GM06990 (cell line): ENCODE results near the gene RALY.

Experiments
- DNase-seq: peaks from one replicate; pipeline ENCODE4 v3.0.0-alpha.2; 2011; ENCODE audit not compliant: insufficient read length; ENCODE audit errors: extremely low read depth
- H3K27me3 ChIP-seq: replicated peaks from 2 replicates; pipeline ENCODE4 v1.6.0; 2011; ENCODE audit warnings: low read length; ENCODE audit not compliant: control insufficient read depth, insufficient read depth
- H3K36me3 ChIP-seq: 2 replicates; pipeline ENCODE4 v1.5.1; 2011; ENCODE audit warnings: low read length; ENCODE audit not compliant: control insufficient read depth, insufficient read depth
- H3K4me3 ChIP-seq: replicated peaks from 2 replicates; pipeline ENCODE4 v1.5.1; 2011; ENCODE audit warnings: low read depth, mild to moderate bottlenecking, control low read depth, low read length
- TF ChIP-seq, protein P1 (sequence below): IDR thresholded peaks from 2 replicates; pipeline ENCODE4 v1.5.1; 2011; ENCODE audit warnings: low read length, control low read depth, mild to moderate bottlenecking, inconsistent platforms; ENCODE audit not compliant: insufficient read depth, poor library complexity, severe bottlenecking

The RALY gene

DNA sequence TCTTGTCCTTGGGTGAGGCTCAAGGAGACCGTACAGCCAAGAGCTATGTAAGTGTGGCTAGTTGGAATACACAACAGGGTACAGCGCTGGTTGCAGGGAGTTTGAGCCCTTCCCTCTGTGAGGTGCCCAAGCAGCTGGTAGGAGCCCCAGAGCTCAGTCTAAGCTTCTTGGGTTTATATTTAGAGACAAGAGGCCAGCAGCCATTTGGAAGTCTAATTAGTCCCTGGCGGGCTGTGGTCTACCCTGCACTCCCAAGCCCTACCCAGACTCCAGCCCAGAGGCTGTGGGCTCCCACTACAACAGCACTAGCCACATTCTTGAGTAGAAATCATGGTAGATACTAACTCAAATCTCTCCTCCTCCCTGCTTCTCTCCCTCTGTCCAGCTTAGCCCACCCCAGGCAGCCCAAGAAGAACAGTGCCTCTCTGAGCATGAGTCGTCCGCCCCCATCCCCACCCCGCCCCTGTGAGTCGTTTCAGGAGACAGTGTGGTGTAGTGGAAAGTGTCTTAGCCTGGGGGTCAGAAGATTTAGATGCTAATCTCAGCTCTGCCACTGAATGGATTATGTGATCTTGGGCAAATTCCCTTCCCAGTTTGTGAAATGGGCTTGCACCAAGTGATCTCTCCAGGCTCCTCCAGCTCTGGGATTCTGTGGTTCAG is 80.5 kb downstream of the RALY start:
- DNase-seq: no peak
- TF ChIP-seq, protein P1, sequence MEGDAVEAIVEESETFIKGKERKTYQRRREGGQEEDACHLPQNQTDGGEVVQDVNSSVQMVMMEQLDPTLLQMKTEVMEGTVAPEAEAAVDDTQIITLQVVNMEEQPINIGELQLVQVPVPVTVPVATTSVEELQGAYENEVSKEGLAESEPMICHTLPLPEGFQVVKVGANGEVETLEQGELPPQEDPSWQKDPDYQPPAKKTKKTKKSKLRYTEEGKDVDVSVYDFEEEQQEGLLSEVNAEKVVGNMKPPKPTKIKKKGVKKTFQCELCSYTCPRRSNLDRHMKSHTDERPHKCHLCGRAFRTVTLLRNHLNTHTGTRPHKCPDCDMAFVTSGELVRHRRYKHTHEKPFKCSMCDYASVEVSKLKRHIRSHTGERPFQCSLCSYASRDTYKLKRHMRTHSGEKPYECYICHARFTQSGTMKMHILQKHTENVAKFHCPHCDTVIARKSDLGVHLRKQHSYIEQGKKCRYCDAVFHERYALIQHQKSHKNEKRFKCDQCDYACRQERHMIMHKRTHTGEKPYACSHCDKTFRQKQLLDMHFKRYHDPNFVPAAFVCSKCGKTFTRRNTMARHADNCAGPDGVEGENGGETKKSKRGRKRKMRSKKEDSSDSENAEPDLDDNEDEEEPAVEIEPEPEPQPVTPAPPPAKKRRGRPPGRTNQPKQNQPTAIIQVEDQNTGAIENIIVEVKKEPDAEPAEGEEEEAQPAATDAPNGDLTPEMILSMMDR: no peak
- Histone ChIP-seq H3K36me3 (peaks cover 46% of the 10 kb centered on the region), H3K4me3 (no peak overlapping the region), H3K27me3 (no peaks in the 10 kb centered on the region)

DNA sequence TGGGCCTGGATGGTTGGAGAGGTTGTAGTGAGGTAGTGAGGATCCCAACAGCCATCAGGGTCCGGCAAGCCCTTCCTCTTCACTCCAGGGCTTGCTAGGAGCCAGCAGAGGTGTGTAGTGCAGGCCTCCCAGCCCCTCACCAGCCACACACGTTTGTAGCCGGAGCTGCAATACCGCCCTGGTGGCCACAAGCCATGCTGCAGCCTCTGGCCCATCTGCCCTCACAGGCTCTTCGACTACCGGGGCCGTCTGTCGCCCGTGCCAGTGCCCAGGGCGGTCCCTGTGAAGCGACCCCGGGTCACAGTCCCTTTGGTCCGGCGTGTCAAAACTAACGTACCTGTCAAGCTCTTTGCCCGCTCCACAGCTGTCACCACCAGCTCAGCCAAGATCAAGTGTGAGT is 81.9 kb downstream of the RALY start:
- DNase-seq: no peak
- H3K27me3 ChIP-seq: no peaks in the 10 kb centered on the region
- no peak overlapping the region for H3K4me3 ChIP-seq
- TF ChIP-seq, protein P1: no peak
- H3K36me3 ChIP-seq: peaks cover 54% of the 10 kb centered on the region

DNA sequence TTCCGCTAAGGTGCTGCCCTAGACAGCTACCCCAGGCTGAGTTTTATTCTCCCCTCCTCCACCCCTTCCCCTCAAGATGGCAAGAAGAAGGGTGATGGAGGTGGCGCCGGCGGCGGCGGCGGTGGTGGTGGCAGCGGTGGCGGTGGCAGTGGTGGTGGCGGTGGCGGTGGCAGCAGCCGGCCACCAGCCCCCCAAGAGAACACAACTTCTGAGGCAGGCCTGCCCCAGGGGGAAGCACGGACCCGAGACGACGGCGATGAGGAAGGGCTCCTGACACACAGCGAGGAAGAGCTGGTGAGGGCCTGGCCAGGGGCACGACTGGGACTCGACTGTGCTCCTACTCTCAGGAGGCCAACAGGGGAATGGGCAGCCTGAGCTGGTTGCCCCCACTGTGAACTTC is 83.2 kb downstream of the RALY start:
- TF ChIP-seq, protein P1: no peak
- Histone ChIP-seq H3K27me3 (no peaks in the 10 kb centered on the region), H3K4me3 (no peak overlapping the region), H3K36me3 (peaks cover 58% of the 10 kb centered on the region)
- DNase-seq: no peak

DNA sequence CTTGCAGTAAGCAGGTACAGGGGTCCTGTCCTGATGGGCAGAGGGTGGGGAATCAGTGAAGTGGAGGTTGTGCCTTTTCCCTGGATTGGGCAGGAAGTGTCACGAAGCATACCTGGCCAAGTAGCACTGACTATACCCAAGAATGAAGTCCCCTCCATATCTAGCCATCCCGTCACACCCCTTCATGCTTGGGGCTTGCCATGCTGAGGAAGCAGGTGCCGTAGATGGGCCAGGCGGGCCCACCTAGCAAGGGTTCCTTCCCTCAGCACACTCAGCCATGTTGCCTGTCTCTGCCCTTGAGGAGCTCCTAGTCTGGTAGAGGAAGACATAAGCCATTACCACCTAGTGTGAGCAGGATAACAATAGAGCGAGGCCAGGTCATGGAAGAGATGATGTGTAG is 84.8 kb downstream of the RALY start:
- TF ChIP-seq, protein P1: no peak
- no peaks in the 10 kb centered on the region for H3K27me3 ChIP-seq
- H3K4me3 ChIP-seq: no peak overlapping the region
- H3K36me3 ChIP-seq: peaks cover 58% of the 10 kb centered on the region
- DNase-seq: no peak

DNA sequence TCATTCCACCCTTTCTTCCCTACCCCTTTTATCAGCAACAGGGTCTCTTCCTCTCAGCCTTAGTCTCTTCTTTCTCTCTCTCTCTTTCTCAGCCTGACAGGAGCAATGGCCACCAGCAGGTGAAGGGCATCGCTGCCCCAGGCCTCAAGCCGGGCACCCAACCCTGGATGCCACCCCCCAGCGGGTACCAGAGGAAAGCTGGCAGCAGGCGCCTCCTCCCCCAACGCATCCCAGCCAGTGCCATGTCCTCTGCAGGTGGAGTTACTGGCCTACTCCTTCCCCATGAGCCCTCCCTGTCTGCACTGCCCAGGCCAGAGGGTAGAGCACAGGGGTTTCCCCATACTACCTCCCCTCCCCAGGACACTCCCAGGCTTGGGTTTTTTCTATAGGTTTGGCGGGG is 86.1 kb downstream of the RALY start:
- Histone ChIP-seq H3K36me3 (peaks cover 52% of the 10 kb centered on the region), H3K27me3 (no peaks in the 10 kb centered on the region), H3K4me3 (no peak overlapping the region)
- TF ChIP-seq, protein P1: no peak
- no peak for DNase-seq

DNA sequence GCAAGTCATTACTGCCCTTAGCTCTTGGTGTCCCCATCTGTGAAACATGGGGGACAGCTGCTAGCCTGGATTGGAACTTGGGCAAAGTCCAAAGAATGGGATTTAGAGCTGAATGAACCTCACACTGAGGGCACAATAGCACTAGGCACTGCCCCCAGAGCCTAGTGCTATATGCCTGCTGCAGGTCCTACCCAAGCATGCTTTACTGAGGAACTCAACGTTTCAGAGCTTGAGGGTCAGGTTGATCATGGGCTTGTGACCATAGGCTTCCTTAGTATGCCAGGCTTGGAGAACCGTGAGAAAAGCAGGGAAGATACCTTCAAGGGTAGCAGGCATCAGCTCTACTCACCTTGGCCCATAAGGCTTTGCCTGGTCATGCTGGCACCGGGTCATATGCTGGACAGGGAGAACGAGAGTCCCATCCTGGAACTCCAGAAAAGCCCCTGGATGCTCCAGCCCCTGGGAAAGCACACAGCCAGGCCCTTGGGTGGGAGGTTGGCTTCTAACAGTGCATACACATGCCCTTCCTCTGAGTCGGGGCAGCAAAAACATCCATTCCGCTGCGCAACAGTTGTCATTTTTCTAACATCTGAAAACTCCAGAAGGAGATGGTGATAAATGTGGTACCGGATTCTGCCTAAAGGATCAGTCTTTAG is 88.6 kb downstream of the RALY start:
- no peak for DNase-seq
- H3K27me3 ChIP-seq: no peaks in the 10 kb centered on the region
- TF ChIP-seq, protein P1: no peak
- H3K36me3 ChIP-seq: peaks cover 45% of the 10 kb centered on the region
- no peak overlapping the region for H3K4me3 ChIP-seq
